GM12891 (cell line): Measurements from ENCODE around the gene DCAF4.

Source experiments
- PAX5 ChIP-seq: IDR thresholded peaks from 2 replicates; pipeline ENCODE4 v1.6.1; 2011; ENCODE audit warnings: low read length, moderate library complexity, mild to moderate bottlenecking; ENCODE audit not compliant: insufficient read depth, severe bottlenecking
- POLR2A ChIP-seq: IDR thresholded peaks from 2 replicates; pipeline ENCODE4 v1.6.1; 2011; ENCODE audit warnings: low read depth, low read length, control low read depth
- POLR2AphosphoS5 ChIP-seq: IDR thresholded peaks from 2 replicates; pipeline ENCODE4 v1.6.1; 2011; ENCODE audit warnings: low read depth, low read length, control low read depth
- POU2F2 ChIP-seq: IDR thresholded peaks from 2 replicates; pipeline ENCODE4 v1.6.1; 2011; ENCODE audit warnings: low read depth, mild to moderate bottlenecking, control low read depth, low read length, moderate library complexity
- SPI1 ChIP-seq: IDR thresholded peaks from 2 replicates; pipeline ENCODE4 v1.6.1; 2011; ENCODE audit warnings: low read depth, low read length, control low read depth
- TAF1 ChIP-seq: IDR thresholded peaks from 2 replicates; pipeline ENCODE4 v1.6.1; 2011; ENCODE audit warnings: low read depth, low read length, control low read depth

- no peak for TF ChIP-seq POLR2A
- no peak for TF ChIP-seq POLR2AphosphoS5
- no peak for TF ChIP-seq TAF1
- TF ChIP-seq SPI1 = no peak
- TF ChIP-seq PAX5 = no peak
- no peak for TF ChIP-seq POU2F2
Measured at GRCh38 chr14:72965249-72965648, 39.0 kb downstream of the DCAF4 start.
